Heart right ventricle (tissue), 16 donors: ENCODE results near the gene UCHL1. TPM values are rescaled to one million over a fixed set of nuclear protein-coding genes. Genes with fewer than 3 reads are reported as not detected.

Experiments
- ATAC-seq, 8 donors: fragments of 200-7000 bp; cut with Tn5 transposase; one replicate each; pipeline ENCODE4 v1.9.1; 2020; ENCODE audit warnings: mild to moderate bottlenecking in 8 of 8, moderate library complexity in 8 of 8, moderate number of reproducible peaks in 1 of 8
- DNase-seq, 2 donors: peaks; one replicate each; pipeline ENCODE4 v3.0.0-alpha.2; 2020
- H3K27ac ChIP-seq, 10 donors: fragments of 200-600 bp; sonication (generic) in 2 of 10; one replicate each; pipeline versions ENCODE4 v1.5.0 to v1.8.0; 2020 to 2022; ENCODE audit warnings: mild to moderate bottlenecking in 3 of 10
- H3K27me3 ChIP-seq, 7 donors: fragments of 200-600 bp; one replicate each; pipeline ENCODE4 v1.8.0; 2021 to 2022; ENCODE audit warnings: mild to moderate bottlenecking in 2 of 7
- H3K36me3 ChIP-seq, 9 donors: fragments of 200-600 bp; sonication (generic) in 1 of 9; one replicate each; pipeline versions ENCODE4 v1.5.0 to v1.8.0; 2020 to 2022; ENCODE audit warnings: mild to moderate bottlenecking in 2 of 9
- H3K4me1 ChIP-seq, 9 donors: fragments of 200-600 bp; sonication (generic) in 1 of 9; one replicate each; pipeline versions ENCODE4 v1.5.0 to v1.8.0; 2020 to 2022; ENCODE audit warnings: mild to moderate bottlenecking in 4 of 9
- H3K4me3 ChIP-seq, 10 donors: fragments of 200-600 bp; sonication (generic) in 2 of 10; one replicate each; pipeline versions ENCODE4 v1.5.0 to v1.8.0; 2020 to 2022; ENCODE audit warnings: mild to moderate bottlenecking in 7 of 10, moderate library complexity in 2 of 10
- H3K9me3 ChIP-seq, 11 donors: fragments of 200-600 bp in 10 of 11; sonication (generic) in 2 of 11; one replicate each; pipeline versions ENCODE4 v1.5.0 to v1.8.0; 2013 to 2022; ENCODE audit warnings: mild to moderate bottlenecking in 2 of 11, control low read depth in 1 of 11, moderate library complexity in 1 of 11
- CTCF ChIP-seq, 9 donors: fragments of 200-600 bp; sonication (generic) in 2 of 9; IDR thresholded peaks; one replicate each; pipeline versions ENCODE4 v1.5.0 to v1.8.0; 2021 to 2022; ENCODE audit warnings: antibody characterized with exemption in 9 of 9, mild to moderate bottlenecking in 5 of 9, moderate library complexity in 1 of 9
- WGBS, 2 donors: extraction: QIAGEN DNeasy Blood & Tissue Kit; methylation state at CpG; one replicate each; pipeline ENCODE4 v1.1.7; 2013; ENCODE audit warnings: inconsistent platforms in 1 of 2; 5-methylcytosine and 5-hydroxymethylcytosine counted together
- intact Hi-C, 10 donors: fragments of 100-400 bp; cut with DNase I; formaldehyde crosslinking; loops; one replicate each; pipeline versions ENCODE4 v1.11.1 to v1.14.2; 2022
- polyA plus RNA-seq, 2 donors: library from polyadenylated mRNA; stranded (reverse); fragments of 200-250 nt; gene quantifications; one replicate each; pipeline ENCODE4 v1.2.3, GENCODE V29; 2013
- total RNA-seq, 10 donors: library from RNA; stranded (reverse); fragmentation: NEBNext Ultra II Directional in 3 of 10; extraction: Animal tissue kit (Norgen Biotek cat#: 25700) in 3 of 10; gene quantifications; one replicate each; pipeline versions ENCODE4 v1.2.1 to v1.2.4, GENCODE V29; 2021 to 2023
- donor health status: Arrhythmogenic right ventricular cardiomyopathy.
- donor health status: ischemic (EF 13 %, LVEDD 7.1; RV severe dilation, severe dysfunction).
- donor health status: healthy with polysubstance abuse.
- donor health status: DM: no; HTN: yes; CAD: no.
- donor health status: DM: no; HTN: no; CAD: no.
- donor health status: ischemic (EF 25% LVEDD 6.9; RV normal size, moderate dysfunction).
- donor health status: ischemic (EF 25% LVEDD 5.7; RV mildly dilated, moderate dysfunction).
- donor health status: healthy.
- donor health status: DM: yes; HTN: yes; CAD: no.
- donor health status: Ischemic cardiomyopathy.
- donor health status: ischemic (EF 35%, LVEDD 5.7; RV mildly dilated, moderate dysfunction).
- donor health status: nonischemic (EF 11% LVEDD 7.7; RV severe dilation, severe dysfunction).
- donor health status: DM: yes; HTN: yes; CAD: no.
- donor health status: PGD.
- donor health status: ischemic (EF 29% LVEDD 5.4; RV normal size, mild dysfunction).
- donor health status: nonischemic (EF 23%, LVEDD 6.1; RV moderate dilation, normal function).

UCHL1 gene
- total and polyA plus RNA-seq, 12 donors = 3.2 to 75.9 (median 10.3) TPM

GRCh38 chr4:41285864-41286235 is 29.1 kb downstream of the UCHL1 start:
- 84% methylated on average over 3 of the region's 3 CpGs for WGBS, 2 donors
- TF ChIP-seq CTCF (IDR thresholded peaks at IDR 0.05) = no peak
- ATAC-seq (no peak), DNase-seq (no peak)
- Histone ChIP-seq H3K36me3 (no peaks in the 10 kb centered on the region), H3K9me3 (peaks cover 0 to 13% (median 0%) of the 10 kb centered on the region in 11 donors), H3K27me3 (no peaks in the 10 kb centered on the region), H3K4me1 (peaks cover 0 to 15% (median 0%) of the 10 kb centered on the region in 9 donors), H3K4me3 (no peak overlapping the region), H3K27ac (no peak overlapping the region)
- intact Hi-C loops = loop anchor here in 4 of 10 donors (10.0 kb wide), 4 partner anchors 139 to 599 kb away; partner anchors contain the start of gene LIMCH1 (in 1 of the 4)

- no peak overlapping the region for H3K27ac ChIP-seq
- no peaks in the 10 kb centered on the region for H3K36me3 ChIP-seq
- no peak for TF ChIP-seq CTCF (IDR thresholded peaks at IDR 0.05)
- no peak for DNase-seq
- H3K4me1 ChIP-seq = peaks cover 0 to 20% (median 0%) of the 10 kb centered on the region in 9 donors
- peaks cover 0 to 13% (median 0%) of the 10 kb centered on the region in 11 donors for H3K9me3 ChIP-seq
- no peaks in the 10 kb centered on the region for H3K27me3 ChIP-seq
- WGBS, 2 donors = 79 to 90% methylated on average over 1 of the region's 1 CpG
- no peak for ATAC-seq
- intact Hi-C loops = loop anchor here in 4 of 10 donors (10.0 kb wide), 4 partner anchors 138 to 598 kb away; partner anchors contain the start of gene LIMCH1 (in 1 of the 4)
- H3K4me3 ChIP-seq = no peak overlapping the region
Measured at GRCh38 chr4:41287005-41287404, 30.3 kb downstream of the UCHL1 start.

- Histone ChIP-seq H3K4me3 (no peak overlapping the region), H3K27ac (no peak overlapping the region), H3K9me3 (peaks cover 0 to 13% (median 0%) of the 10 kb centered on the region in 11 donors), H3K4me1 (peaks cover 0 to 20% (median 0%) of the 10 kb centered on the region in 9 donors), H3K27me3 (no peaks in the 10 kb centered on the region), H3K36me3 (no peaks in the 10 kb centered on the region)
- intact Hi-C loops = loop anchor here in 4 of 10 donors (10.0 kb wide), 4 partner anchors 137 to 597 kb away; partner anchors contain the start of gene LIMCH1 (in 1 of the 4)
- 98% methylated on average over 10 of the region's 10 CpGs for WGBS, 2 donors
- no peak for TF ChIP-seq CTCF (IDR thresholded peaks at IDR 0.05)
- ATAC-seq = no peak
- DNase-seq = no peak
Measured at GRCh38 chr4:41287852-41288251, 31.1 kb downstream of the UCHL1 start.

GRCh38 chr4:41288254-41288653 is 31.5 kb downstream of the UCHL1 start:
- Histone ChIP-seq H3K36me3 (no peaks in the 10 kb centered on the region), H3K27me3 (no peaks in the 10 kb centered on the region), H3K9me3 (peaks cover 0 to 13% (median 0%) of the 10 kb centered on the region in 11 donors), H3K27ac (no peak overlapping the region), H3K4me1 (peaks cover 0 to 20% (median 0%) of the 10 kb centered on the region in 9 donors), H3K4me3 (no peak overlapping the region)
- intact Hi-C loops = loop anchor here in 4 of 10 donors (10.0 kb wide), 4 partner anchors 137 to 597 kb away; partner anchors contain the start of gene LIMCH1 (in 1 of the 4)
- no peak for DNase-seq
- 96 to 98% methylated on average over 10 of the region's 10 CpGs for WGBS, 2 donors
- TF ChIP-seq CTCF (IDR thresholded peaks at IDR 0.05) = no peak
- no peak for ATAC-seq
